K562 (cell line): Measurements from ENCODE around the gene UBE2D2. TPM values are rescaled to one million over a fixed set of nuclear protein-coding genes. Genes with fewer than 3 reads are reported as not detected.

Source experiments
- BRD4 ChIP-seq: fragments of 200-600 bp; sonication (generic); IDR thresholded peaks from 2 replicates; pipeline ENCODE4 v1.6.1; 2017; ENCODE audit warnings: inconsistent platforms
- BRF1 ChIP-seq: IDR thresholded peaks from 3 replicates; pipeline ENCODE4 v1.6.1; 2011; ENCODE audit warnings: borderline replicate concordance, mild to moderate bottlenecking; ENCODE audit not compliant: insufficient read length; ENCODE audit errors: extremely low read depth
- GTF2E2 ChIP-seq: fragments of 200-800 bp; sonication (Bioruptor generic); IDR thresholded peaks from 2 replicates; pipeline ENCODE4 v1.6.1; 2016; ENCODE audit warnings: missing genetic modification characterization, missing compliant biosample characterization
- HDAC1 ChIP-seq, 2 experiments: fragments of 450-650 bp; IDR thresholded peaks; 2 replicates each; pipeline ENCODE4 v1.6.1; 2016 to 2017; ENCODE audit warnings: inconsistent platforms in 1 of 2, mild to moderate bottlenecking in 1 of 2, moderate library complexity in 1 of 2
- KDM4B ChIP-seq, 2 experiments: fragments of 450-650 bp in 1 of 2; sonication (generic) in 1 of 2; IDR thresholded peaks; 2 replicates each; pipeline ENCODE4 v1.6.1; 2016 to 2017; ENCODE audit warnings: borderline replicate concordance in 2 of 2, antibody characterized with exemption in 1 of 2, low read depth in 1 of 2, mild to moderate bottlenecking in 1 of 2
- KLF6 ChIP-seq: fragments of 250-450 bp; sonication (Bioruptor Pico); IDR thresholded peaks from 2 replicates; pipeline ENCODE4 v1.4.0; 2020; ENCODE audit warnings: mild to moderate bottlenecking, moderate library complexity, borderline replicate concordance
- RAD21 ChIP-seq, 2 experiments: fragments of 250-450 bp in 1 of 2; fragments of 450-650 bp in 1 of 2; sonication (Bioruptor Pico) in 1 of 2; formaldehyde crosslinking in 1 of 2; IDR thresholded peaks in 1 of 2; conservative IDR thresholded peaks in 1 of 2; 2 replicates each; pipeline versions ENCODE4 v1.4.0 to v1.8.0; 2020 to 2022; ENCODE audit warnings: mild to moderate bottlenecking in 2 of 2, moderate library complexity in 1 of 2
- SMARCA4 ChIP-seq: fragments of 450-650 bp; IDR thresholded peaks from 2 replicates; pipeline ENCODE4 v1.6.1; 2016
- TAF15 ChIP-seq: fragments of 200-400 bp; formaldehyde crosslinking; IDR thresholded peaks from 2 replicates; pipeline ENCODE4 v1.6.1; 2017; ENCODE audit warnings: mild to moderate bottlenecking, low read depth, low read length, moderate library complexity
- TEAD4 ChIP-seq, 2 experiments: sonication (generic) in 1 of 2; formaldehyde crosslinking in 1 of 2; IDR thresholded peaks; 2 replicates each; pipeline versions ENCODE4 v1.6.1 to v1.8.0; 2012 to 2022; ENCODE audit warnings: borderline replicate concordance in 1 of 2, inconsistent platforms in 1 of 2, low read length in 1 of 2, mild to moderate bottlenecking in 1 of 2, missing genetic modification reagents in 1 of 2
- ZNF282 ChIP-seq: sonication (generic); formaldehyde crosslinking; IDR thresholded peaks from 2 replicates; pipeline ENCODE4 v1.8.1; 2023; ENCODE audit warnings: missing genetic modification reagents
- polyA plus RNA-seq, 8 experiments: library from polyadenylated mRNA; depleted of rRNA in 4 of 8; stranded (reverse) in 5 of 8; unstranded in 3 of 8; fragments of >200 nt; fragmentation: Nextera tagmentation in 2 of 8; fragmentation: Illumina TruSeq in 1 of 8; extraction: Ambion mirVana in 2 of 8; extraction: Trizol in 1 of 8; gene quantifications; 2 replicates each; pipeline versions ENCODE4 v1.2.1 to v1.2.3, GENCODE V29; 2011 to 2014; ENCODE audit warnings: inconsistent platforms in 1 of 8, missing spikeins in 1 of 8
- total RNA-seq, 7 experiments: library from RNA; depleted of rRNA in 6 of 7; stranded (reverse); fragments of >200 nt in 6 of 7; fragmentation: Illumina TruSeq in 2 of 7; extraction: Trizol in 2 of 7; gene quantifications; 2 replicates each; pipeline versions ENCODE4 v1.2.1 to v1.2.3, GENCODE V29; 2011 to 2021; ENCODE audit warnings: low replicate concordance in 1 of 7
- TF ChIP-seq, protein P1 (sequence below): fragments of 250-450 bp; sonication (Bioruptor Pico); IDR thresholded peaks from 2 replicates; pipeline ENCODE4 v1.8.0; 2022; ENCODE audit warnings: inconsistent platforms, mild to moderate bottlenecking, moderate library complexity, borderline replicate concordance
- TF ChIP-seq, protein P2 (sequence below): fragments of 250-450 bp; sonication (Bioruptor Pico); IDR thresholded peaks from 2 replicates; pipeline ENCODE4 v1.5.0; 2021
- TF ChIP-seq, protein P3 (sequence below): fragments of 250-450 bp; sonication (Bioruptor Pico); IDR thresholded peaks from 2 replicates; pipeline ENCODE4 v1.4.0; 2020; ENCODE audit warnings: mild to moderate bottlenecking, moderate library complexity
- TF ChIP-seq, protein P4 (sequence below): fragments of 250-450 bp; sonication (Bioruptor Pico); IDR thresholded peaks from 2 replicates; pipeline ENCODE4 v1.5.0; 2021; ENCODE audit warnings: mild to moderate bottlenecking, moderate library complexity

Gene UBE2D2
- total and polyA plus RNA-seq, 9 of the 15 experiments (the other 6 are each of a cell fraction or from before 2014, with no cell fraction given) = 53.6 to 198 (median 122) TPM

DNA sequence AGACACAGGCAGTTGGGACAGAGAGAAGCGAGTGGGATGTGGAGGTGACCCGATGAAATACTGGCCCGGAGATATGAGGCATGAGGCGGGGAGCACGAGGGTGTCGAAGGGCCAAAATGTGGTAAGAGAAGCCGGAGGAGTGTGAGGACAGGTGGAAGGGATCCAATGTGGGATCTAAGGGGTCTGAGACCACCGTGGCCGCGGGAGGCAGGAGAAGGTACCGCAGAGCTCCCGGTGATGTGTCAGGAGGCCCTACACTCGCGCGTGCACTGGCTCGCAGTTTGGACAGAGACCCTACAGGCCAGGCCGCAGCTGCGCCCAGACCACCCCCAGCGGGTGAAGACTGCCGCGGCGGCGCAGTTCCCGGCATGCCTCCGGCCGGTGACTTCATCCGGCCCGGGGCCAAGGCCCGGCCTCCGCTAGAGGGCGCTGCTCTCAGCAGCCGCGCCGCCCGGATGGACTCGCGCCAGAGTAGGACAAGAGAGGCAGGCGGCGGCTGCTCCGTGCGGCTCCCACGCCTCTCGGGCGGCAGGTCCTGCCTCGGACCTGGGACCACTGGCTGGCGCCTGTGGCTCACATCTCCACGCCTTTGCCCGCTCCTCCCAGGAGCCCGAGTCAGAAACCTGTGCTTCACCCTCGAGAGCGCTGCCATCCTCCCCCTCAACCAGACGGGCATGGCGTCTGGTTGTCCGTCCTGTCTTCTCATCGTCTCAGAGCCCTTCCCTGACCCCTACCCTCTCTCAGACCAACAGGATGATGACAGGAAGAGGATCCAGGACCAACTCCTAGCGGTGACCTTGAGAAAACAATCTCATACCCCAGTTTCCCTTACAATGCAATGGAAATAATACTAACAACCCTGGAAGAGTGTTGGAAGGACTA, 43.2 kb upstream of the UBE2D2 start (continued):
- TF ChIP-seq BRF1 (no peak), RAD21 (CRISPR knock-in tag; conservative IDR thresholded peaks at IDR 0.05 in 1 of 2, IDR thresholded peaks at IDR 0.05 in 1 of 2) (peak; percentile 62 to 67), HDAC1 (IDR thresholded peaks at IDR 0.05) (peak in 1 of 2 experiments; percentile 42; a peak in 1 of 4 replicates), KLF6 (CRISPR knock-in tag) (no peak; the same call in 1 of the 2 replicates), TEAD4 (IDR thresholded peaks at IDR 0.05; ENCODE audit: low read length) (peak; percentile 50; the same call in 1 of the 2 replicates), TEAD4 (CRISPR knock-in tag; IDR thresholded peaks at IDR 0.05; ENCODE audit: borderline replicate concordance) (no peak), GTF2E2 (peak; percentile 93), SMARCA4 (peak; percentile 19; the same call in 1 of the 2 replicates), TAF15 (no peak), ZNF282 (CRISPR knock-in tag) (no peak), KDM4B (IDR thresholded peaks at IDR 0.05; ENCODE audit: borderline replicate concordance in 2 of 2, low read depth in 1 of 2) (no peak; a peak in 1 of 4 replicates), BRD4 (peak; percentile 60; the same call in 1 of the 2 replicates)
- TF ChIP-seq, protein P1, sequence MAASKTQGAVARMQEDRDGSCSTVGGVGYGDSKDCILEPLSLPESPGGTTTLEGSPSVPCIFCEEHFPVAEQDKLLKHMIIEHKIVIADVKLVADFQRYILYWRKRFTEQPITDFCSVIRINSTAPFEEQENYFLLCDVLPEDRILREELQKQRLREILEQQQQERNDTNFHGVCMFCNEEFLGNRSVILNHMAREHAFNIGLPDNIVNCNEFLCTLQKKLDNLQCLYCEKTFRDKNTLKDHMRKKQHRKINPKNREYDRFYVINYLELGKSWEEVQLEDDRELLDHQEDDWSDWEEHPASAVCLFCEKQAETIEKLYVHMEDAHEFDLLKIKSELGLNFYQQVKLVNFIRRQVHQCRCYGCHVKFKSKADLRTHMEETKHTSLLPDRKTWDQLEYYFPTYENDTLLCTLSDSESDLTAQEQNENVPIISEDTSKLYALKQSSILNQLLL = no peak
- TF ChIP-seq, protein P2, sequence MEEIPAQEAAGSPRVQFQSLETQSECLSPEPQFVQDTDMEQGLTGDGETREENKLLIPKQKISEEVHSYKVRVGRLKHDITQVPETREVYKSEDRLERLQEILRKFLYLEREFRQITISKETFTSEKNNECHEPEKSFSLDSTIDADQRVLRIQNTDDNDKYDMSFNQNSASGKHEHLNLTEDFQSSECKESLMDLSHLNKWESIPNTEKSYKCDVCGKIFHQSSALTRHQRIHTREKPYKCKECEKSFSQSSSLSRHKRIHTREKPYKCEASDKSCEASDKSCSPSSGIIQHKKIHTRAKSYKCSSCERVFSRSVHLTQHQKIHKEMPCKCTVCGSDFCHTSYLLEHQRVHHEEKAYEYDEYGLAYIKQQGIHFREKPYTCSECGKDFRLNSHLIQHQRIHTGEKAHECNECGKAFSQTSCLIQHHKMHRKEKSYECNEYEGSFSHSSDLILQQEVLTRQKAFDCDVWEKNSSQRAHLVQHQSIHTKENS (CRISPR knock-in tag) = no peak
- TF ChIP-seq, protein P3, sequence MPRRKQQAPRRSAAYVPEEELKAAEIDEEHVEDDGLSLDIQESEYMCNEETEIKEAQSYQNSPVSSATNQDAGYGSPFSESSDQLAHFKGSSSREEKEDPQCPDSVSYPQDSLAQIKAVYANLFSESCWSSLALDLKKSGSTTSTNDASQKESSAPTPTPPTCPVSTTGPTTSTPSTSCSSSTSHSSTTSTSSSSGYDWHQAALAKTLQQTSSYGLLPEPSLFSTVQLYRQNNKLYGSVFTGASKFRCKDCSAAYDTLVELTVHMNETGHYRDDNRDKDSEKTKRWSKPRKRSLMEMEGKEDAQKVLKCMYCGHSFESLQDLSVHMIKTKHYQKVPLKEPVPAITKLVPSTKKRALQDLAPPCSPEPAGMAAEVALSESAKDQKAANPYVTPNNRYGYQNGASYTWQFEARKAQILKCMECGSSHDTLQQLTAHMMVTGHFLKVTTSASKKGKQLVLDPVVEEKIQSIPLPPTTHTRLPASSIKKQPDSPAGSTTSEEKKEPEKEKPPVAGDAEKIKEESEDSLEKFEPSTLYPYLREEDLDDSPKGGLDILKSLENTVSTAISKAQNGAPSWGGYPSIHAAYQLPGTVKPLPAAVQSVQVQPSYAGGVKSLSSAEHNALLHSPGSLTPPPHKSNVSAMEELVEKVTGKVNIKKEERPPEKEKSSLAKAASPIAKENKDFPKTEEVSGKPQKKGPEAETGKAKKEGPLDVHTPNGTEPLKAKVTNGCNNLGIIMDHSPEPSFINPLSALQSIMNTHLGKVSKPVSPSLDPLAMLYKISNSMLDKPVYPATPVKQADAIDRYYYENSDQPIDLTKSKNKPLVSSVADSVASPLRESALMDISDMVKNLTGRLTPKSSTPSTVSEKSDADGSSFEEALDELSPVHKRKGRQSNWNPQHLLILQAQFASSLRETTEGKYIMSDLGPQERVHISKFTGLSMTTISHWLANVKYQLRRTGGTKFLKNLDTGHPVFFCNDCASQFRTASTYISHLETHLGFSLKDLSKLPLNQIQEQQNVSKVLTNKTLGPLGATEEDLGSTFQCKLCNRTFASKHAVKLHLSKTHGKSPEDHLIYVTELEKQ (CRISPR knock-in tag) = no peak
- TF ChIP-seq, protein P4, sequence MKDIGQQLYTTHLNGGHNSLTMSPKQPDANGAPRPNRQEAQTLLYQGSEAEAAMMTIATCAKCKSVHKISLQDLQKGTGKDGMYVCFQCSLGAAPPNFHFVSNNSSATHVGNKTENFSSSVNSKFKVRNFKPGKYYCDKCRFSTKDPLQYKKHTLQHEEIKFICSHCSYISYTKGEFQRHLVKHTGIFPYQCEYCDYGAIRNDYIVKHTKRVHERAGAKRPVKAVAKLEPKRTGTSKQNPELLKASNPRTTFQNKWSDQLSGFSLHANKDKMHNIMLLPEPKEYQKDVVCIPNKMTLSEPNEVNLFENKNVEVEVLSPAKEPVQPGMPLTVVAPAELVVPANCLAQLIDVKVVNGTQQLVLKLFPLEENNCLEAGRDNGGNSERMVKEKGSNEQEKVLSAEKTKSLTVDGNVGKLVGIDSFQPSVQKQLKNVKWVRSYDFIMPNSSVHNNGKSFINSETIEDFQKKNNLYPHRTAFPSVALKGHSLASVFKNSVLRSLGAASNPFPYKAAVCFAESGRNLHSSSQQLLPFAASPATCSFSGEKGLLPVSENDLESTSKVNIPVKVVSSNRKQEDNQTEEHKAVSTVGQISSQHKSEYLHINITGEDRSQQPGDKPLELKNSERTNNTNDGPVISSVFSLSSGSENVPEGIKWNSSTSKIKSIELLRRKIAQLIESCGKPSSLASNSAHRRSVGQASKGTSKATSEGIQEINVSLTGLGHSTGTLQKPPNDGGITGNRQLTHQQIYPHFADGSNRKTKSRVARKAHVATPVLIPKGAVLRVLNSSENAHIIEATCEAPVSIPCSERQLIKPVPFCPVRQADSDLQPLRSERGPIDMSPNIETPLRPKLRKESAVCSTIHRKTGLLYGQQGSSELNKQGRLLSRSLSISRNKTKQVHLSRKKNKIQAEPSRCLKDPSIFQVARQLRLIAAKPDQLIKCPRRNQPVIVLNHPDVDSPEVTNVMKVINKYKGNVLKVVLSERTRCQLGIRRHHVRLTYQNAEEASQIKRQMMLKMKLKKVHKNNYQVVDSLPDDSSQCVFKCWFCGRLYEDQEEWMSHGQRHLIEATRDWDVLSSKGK (CRISPR knock-in tag) = no peak
